GM12874 (cell line): ENCODE results near the gene DNAJC1.

Source experiments
- TF ChIP-seq, protein P1 (sequence below): IDR thresholded peaks from 2 replicates; pipeline ENCODE4 v1.5.1; 2011; ENCODE audit warnings: low read depth, mild to moderate bottlenecking, control low read depth, low read length, moderate library complexity; ENCODE audit not compliant: insufficient read depth

DNAJC1 gene

DNA sequence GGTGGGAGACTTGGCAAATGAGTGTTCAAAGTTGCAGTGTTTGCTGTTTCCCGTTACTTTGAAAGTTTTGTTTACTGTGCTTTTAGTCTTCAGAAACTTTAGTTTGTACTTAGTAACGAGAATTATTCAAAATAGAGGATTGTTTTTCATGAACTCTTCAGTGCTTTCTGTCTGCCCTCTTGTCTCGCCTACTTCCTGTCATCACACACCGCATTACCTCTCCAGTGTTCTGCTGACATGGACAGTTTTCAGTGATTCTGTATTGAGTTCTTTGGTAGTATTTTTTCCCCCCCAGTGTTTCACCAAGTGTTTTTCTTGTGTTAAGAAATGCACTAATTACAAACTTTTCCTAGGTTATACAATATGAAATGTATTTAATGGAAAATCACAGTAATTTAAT lies 262.5 kb downstream of the DNAJC1 start:
- TF ChIP-seq, protein P1, sequence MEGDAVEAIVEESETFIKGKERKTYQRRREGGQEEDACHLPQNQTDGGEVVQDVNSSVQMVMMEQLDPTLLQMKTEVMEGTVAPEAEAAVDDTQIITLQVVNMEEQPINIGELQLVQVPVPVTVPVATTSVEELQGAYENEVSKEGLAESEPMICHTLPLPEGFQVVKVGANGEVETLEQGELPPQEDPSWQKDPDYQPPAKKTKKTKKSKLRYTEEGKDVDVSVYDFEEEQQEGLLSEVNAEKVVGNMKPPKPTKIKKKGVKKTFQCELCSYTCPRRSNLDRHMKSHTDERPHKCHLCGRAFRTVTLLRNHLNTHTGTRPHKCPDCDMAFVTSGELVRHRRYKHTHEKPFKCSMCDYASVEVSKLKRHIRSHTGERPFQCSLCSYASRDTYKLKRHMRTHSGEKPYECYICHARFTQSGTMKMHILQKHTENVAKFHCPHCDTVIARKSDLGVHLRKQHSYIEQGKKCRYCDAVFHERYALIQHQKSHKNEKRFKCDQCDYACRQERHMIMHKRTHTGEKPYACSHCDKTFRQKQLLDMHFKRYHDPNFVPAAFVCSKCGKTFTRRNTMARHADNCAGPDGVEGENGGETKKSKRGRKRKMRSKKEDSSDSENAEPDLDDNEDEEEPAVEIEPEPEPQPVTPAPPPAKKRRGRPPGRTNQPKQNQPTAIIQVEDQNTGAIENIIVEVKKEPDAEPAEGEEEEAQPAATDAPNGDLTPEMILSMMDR = no peak

DNA sequence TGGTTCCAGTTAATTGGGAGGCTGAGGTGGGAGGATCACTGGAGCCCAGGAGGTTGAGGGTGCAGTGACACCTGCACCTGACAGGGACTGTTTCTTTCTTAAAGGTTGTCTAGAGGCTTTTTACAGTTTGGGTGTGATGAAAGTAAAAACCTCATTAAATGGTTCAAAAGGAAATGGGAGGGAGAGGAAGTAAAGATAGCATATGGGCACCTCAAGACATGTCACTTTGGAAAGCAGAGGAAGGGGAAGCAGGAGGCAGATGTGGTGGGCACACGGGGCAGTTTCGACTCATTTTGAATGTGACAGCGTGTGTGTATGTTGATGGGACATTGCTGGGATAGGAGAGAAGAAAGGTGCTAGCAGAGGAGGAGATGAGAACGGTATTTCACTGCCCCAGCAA lies 266.4 kb downstream of the DNAJC1 start:
- TF ChIP-seq, protein P1 = no peak

DNA sequence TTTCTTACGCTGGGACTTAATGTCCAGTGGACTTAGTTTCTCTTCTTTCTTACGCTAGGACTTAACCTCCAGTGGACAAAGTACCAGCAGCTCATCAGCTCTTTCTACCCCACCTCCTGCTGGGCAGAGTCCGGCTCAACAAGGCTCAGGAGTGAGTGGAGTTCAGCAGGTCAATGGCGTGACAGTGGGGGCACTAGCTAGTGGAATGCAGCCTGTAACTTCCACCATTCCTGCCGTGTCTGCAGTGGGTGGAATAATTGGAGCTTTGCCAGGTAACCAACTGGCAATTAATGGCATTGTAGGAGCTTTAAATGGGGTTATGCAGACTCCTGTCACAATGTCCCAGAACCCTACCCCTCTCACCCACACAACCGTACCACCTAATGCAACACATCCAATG lies 269.8 kb downstream of the DNAJC1 start:
- TF ChIP-seq, protein P1 = no peak

DNA sequence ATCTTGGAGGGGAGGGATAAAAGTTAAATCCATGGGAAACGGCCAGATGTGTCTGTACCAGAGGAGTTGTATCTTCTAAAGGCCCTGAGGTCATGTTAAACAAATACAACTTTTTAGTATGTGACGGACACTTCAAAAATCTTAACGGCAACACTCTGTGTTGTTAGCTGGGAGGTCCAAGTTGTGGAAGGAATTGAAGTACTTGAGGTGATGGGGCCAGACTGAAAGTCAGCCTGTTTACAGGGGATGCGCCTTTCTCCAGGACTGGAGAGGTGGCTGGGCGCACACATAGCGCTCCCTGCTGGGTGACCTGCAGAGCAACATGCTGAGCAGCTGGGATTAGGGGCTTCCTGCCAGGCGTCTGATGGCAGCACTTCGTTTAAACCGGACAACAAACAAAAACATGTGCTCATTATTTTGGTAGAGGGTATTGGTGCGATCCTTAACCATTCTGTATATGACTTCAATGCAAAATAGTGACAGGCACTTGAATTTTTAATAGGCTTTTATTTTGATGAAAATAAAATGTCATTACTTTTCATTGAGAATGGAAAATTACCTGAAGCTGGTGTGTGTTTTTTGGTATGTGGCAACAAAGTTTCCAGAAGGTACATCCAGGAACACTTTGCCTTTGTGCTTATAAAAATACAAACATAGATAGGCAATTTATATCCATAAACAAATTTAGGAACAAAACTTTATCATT lies 271.3 kb downstream of the DNAJC1 start:
- TF ChIP-seq, protein P1 = peak; percentile 92

- TF ChIP-seq, protein P1 = no peak
Measured at GRCh38 chr10:21728618-21729017, 274.9 kb downstream of the DNAJC1 start.

DNA sequence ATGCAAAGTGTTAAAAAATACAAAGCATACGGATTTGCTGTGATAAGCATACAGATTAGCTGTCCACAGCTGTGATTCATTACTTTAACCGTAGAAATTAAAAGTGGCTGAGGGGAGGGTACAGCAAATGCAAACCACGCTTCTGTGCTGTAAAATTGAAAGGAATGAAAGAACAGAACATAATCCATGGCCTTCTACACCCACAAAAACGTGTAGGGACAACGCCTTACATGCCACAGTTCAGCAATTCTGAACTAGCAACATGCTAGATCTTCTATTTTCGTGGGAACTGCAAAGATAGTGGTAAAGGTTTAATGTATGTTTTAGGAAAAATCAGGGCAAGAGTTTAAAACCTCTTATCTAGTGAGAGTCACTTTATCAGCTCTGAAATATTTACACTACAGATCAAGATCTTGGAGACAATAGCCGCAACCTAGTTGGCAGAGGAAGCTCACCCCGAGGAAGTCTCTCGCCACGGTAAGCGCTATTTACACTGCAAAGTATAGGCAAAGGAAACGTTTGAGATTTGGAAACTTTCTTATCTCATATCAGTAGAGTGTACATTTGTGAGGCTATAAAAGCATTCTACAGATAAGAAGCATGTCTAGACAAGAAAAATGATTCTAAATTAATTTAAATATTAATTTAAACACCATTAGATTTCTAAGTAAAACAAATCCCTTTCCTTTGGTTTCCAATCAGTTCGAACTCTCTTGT lies 275.9 kb downstream of the DNAJC1 start:
- TF ChIP-seq, protein P1 = no peak

- TF ChIP-seq, protein P1 = no peak
Measured at GRCh38 chr10:21726601-21727225, 276.8 kb downstream of the DNAJC1 start.
